MM.1S (cell line): ENCODE measurements around the gene PPP3CB.

Source experiments
- DNase-seq: peaks from one replicate; pipeline ENCODE4 v3.0.0-alpha.2; 2015
- H2AFZ ChIP-seq: fragments of 300-600 bp; sonication (generic); 2 replicates; pipeline ENCODE4 v1.6.0; 2016; ENCODE audit warnings: antibody characterized with exemption, low read length
- H3F3A ChIP-seq: fragments of 300-600 bp; sonication (generic); 2 replicates; pipeline ENCODE4 v1.6.1; 2016; ENCODE audit warnings: mild to moderate bottlenecking, antibody characterized with exemption, low read length, moderate library complexity, mixed read lengths; ENCODE audit not compliant: insufficient read depth
- H3K27ac ChIP-seq: fragments of 300-600 bp; sonication (generic); 2 replicates; pipeline ENCODE4 v1.5.1; 2016; ENCODE audit warnings: mild to moderate bottlenecking, low read length
- H3K27me3 ChIP-seq: fragments of 300-600 bp; sonication (generic); replicated peaks from 2 replicates; pipeline ENCODE4 v1.6.0; 2016; ENCODE audit warnings: low read length; ENCODE audit not compliant: insufficient read depth
- H3K36me3 ChIP-seq: fragments of 300-600 bp; sonication (generic); replicated peaks from 2 replicates; pipeline ENCODE4 v1.6.1; 2016; ENCODE audit warnings: mild to moderate bottlenecking, low read length, mixed read lengths; ENCODE audit not compliant: insufficient read depth
- H3K4me1 ChIP-seq: fragments of 300-600 bp; sonication (generic); 2 replicates; pipeline ENCODE4 v1.6.1; 2016; ENCODE audit warnings: low read length, mixed read lengths
- H3K4me2 ChIP-seq: fragments of 300-600 bp; sonication (generic); 2 replicates; pipeline ENCODE4 v1.6.0; 2016; ENCODE audit warnings: low read depth, low read length
- H3K4me3 ChIP-seq: fragments of 300-600 bp; sonication (generic); 2 replicates; pipeline ENCODE4 v1.5.1; 2016; ENCODE audit warnings: low read length, mixed read lengths
- H3K79me2 ChIP-seq: fragments of 300-600 bp; sonication (generic); 2 replicates; pipeline ENCODE4 v1.6.1; 2016; ENCODE audit warnings: mixed run types, low read length, mixed read lengths
- H3K9ac ChIP-seq: fragments of 300-600 bp; sonication (generic); 2 replicates; pipeline ENCODE4 v1.6.1; 2016; ENCODE audit warnings: low read length, mixed read lengths
- H3K9me2 ChIP-seq: fragments of 300-600 bp; sonication (generic); replicated peaks from 2 replicates; pipeline ENCODE4 v1.6.1; 2016; ENCODE audit warnings: mild to moderate bottlenecking, low read length, mixed read lengths; ENCODE audit not compliant: insufficient read depth
- H3K9me3 ChIP-seq: fragments of 300-600 bp; sonication (generic); replicated peaks from 2 replicates; pipeline ENCODE4 v1.6.1; 2016; ENCODE audit warnings: mild to moderate bottlenecking, low read length, mixed read lengths; ENCODE audit not compliant: insufficient read depth
- H4K20me1 ChIP-seq: fragments of 300-600 bp; sonication (generic); 2 replicates; pipeline ENCODE4 v1.6.1; 2016; ENCODE audit warnings: mild to moderate bottlenecking, low read length, moderate library complexity, mixed read lengths; ENCODE audit not compliant: insufficient read depth
- CTCF ChIP-seq: fragments of 300-600 bp; sonication (generic); IDR thresholded peaks from 2 replicates; pipeline ENCODE4 v1.5.1; 2016; ENCODE audit warnings: antibody characterized with exemption, low read length, mixed read lengths
- EZH2 ChIP-seq: fragments of 300-600 bp; sonication (generic); optimal IDR thresholded peaks from 2 replicates; pipeline ENCODE3; 2017; ENCODE audit warnings: low read depth, mild to moderate bottlenecking, antibody characterized with exemption, low read length, mixed read lengths
- EZH2phosphoT487 ChIP-seq: fragments of 300-600 bp; sonication (generic); IDR thresholded peaks from 2 replicates; pipeline ENCODE4 v1.6.1; 2018; ENCODE audit warnings: antibody characterized with exemption, low read length

The PPP3CB gene

GRCh38 chr10:73512207-73512743 is 16.5 kb upstream of the PPP3CB start:
- Histone ChIP-seq H3K27me3 (no peaks in the 10 kb centered on the region), H3F3A (no peaks in the 10 kb centered on the region), H3K4me2 (no peak overlapping the region), H2AFZ (no peak overlapping the region), H3K27ac (no peak overlapping the region), H3K36me3 (no peaks in the 10 kb centered on the region), H3K9me3 (no peaks in the 10 kb centered on the region), H4K20me1 (no peaks in the 10 kb centered on the region), H3K9me2 (no peaks in the 10 kb centered on the region), H3K4me3 (no peak overlapping the region), H3K4me1 (no peaks in the 10 kb centered on the region), H3K9ac (no peak overlapping the region), H3K79me2 (no peaks in the 10 kb centered on the region)
- TF ChIP-seq EZH2 (no peak), CTCF (no peak), EZH2phosphoT487 (no peak)
- DNase-seq, result no peak

- Histone ChIP-seq H3K4me2 (no peak overlapping the region), H3K9ac (no peak overlapping the region), H3K79me2 (no peaks in the 10 kb centered on the region), H3K4me1 (no peaks in the 10 kb centered on the region), H3K36me3 (no peaks in the 10 kb centered on the region), H3K9me2 (no peaks in the 10 kb centered on the region), H3F3A (no peaks in the 10 kb centered on the region), H4K20me1 (no peaks in the 10 kb centered on the region), H3K4me3 (no peak overlapping the region), H2AFZ (no peak overlapping the region), H3K27ac (no peak overlapping the region), H3K9me3 (no peaks in the 10 kb centered on the region), H3K27me3 (no peaks in the 10 kb centered on the region)
- no peak for TF ChIP-seq CTCF
- DNase-seq, result no peak
These were observed 13.9 kb upstream of the PPP3CB start for GRCh38 chr10:73509695-73510094.

GRCh38 chr10:73506491-73506890 is 10.7 kb upstream of the PPP3CB start:
- Histone ChIP-seq H3K27ac (no peak overlapping the region), H3K4me1 (peaks cover 7% of the 10 kb centered on the region), H3K27me3 (no peaks in the 10 kb centered on the region), H3F3A (peaks cover 5% of the 10 kb centered on the region; the same call in 1 of the 2 replicates), H3K9me3 (no peaks in the 10 kb centered on the region), H2AFZ (no peak overlapping the region), H3K79me2 (no peaks in the 10 kb centered on the region), H3K4me3 (no peak overlapping the region), H3K4me2 (no peak overlapping the region), H4K20me1 (no peaks in the 10 kb centered on the region), H3K9me2 (no peaks in the 10 kb centered on the region), H3K9ac (no peak overlapping the region), H3K36me3 (no peaks in the 10 kb centered on the region)
- no peak for DNase-seq
- TF ChIP-seq EZH2phosphoT487 (no peak), EZH2 (no peak), CTCF (no peak)
